ENCODE measurements around the gene CDC6. TPM values are rescaled to one million over a fixed set of nuclear protein-coding genes. Genes with fewer than 3 reads are reported as not detected.

CDC6 gene
- total RNA-seq, 3 donors from 2014 or later = 67.3 to 94.0 (median 83.6) TPM

DNA sequence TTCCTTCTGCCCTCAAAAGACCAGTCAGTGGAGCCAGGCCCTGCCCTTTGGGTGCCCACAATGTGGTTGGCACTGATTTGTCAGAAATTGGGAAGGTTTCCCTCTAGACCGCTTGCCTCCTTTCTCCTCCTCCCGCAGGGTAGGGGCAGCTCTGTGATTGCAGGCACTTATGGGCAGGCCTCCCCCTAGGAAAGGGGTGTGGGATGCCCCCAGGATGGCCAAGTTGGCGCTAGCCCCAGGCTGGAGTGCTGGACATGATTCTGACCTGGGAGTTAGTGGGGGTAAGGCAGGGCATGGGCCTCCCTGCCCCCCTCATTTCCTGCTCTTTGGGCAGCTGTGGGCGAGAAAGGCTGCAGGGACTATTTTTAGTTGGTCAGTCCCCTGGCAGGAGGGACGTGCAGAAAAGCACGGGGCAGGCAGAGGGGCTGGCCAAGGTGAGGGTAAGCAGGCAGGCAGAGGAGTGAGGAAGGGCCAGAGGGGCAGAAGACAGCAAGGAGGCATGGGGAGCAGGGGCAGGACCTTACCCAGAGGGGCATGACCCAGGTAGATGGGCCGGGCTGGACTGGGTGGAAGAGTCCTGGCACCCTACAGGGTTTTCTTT lies 24.6 kb downstream of the CDC6 start:
- Mint-ChIP-seq H3K27me3 (ENCODE audit: low read depth) (no peaks in the 10 kb centered on the region), H3K36me3 (ENCODE audit: insufficient read depth) (no peaks in the 10 kb centered on the region), H3K4me3 (no peak overlapping the region), H3K4me1 (ENCODE audit: low read depth) (peaks cover 57% of the 10 kb centered on the region), H3K9me3 (no peaks in the 10 kb centered on the region)
- no peak for ATAC-seq
- no peak for DNase-seq

- no peak for ATAC-seq
- H3K4me1 Mint-ChIP-seq (ENCODE audit: low read depth) = peaks cover 64% of the 10 kb centered on the region
- no peaks in the 10 kb centered on the region for H3K36me3 Mint-ChIP-seq (ENCODE audit: insufficient read depth)
- H3K4me3 Mint-ChIP-seq = no peak overlapping the region
- DNase-seq = no peak
- no peaks in the 10 kb centered on the region for H3K9me3 Mint-ChIP-seq
- H3K27me3 Mint-ChIP-seq (ENCODE audit: low read depth) = no peaks in the 10 kb centered on the region
Observed at GRCh38 chr17:40312893-40313667, 25.4 kb downstream of the CDC6 start.

DNA sequence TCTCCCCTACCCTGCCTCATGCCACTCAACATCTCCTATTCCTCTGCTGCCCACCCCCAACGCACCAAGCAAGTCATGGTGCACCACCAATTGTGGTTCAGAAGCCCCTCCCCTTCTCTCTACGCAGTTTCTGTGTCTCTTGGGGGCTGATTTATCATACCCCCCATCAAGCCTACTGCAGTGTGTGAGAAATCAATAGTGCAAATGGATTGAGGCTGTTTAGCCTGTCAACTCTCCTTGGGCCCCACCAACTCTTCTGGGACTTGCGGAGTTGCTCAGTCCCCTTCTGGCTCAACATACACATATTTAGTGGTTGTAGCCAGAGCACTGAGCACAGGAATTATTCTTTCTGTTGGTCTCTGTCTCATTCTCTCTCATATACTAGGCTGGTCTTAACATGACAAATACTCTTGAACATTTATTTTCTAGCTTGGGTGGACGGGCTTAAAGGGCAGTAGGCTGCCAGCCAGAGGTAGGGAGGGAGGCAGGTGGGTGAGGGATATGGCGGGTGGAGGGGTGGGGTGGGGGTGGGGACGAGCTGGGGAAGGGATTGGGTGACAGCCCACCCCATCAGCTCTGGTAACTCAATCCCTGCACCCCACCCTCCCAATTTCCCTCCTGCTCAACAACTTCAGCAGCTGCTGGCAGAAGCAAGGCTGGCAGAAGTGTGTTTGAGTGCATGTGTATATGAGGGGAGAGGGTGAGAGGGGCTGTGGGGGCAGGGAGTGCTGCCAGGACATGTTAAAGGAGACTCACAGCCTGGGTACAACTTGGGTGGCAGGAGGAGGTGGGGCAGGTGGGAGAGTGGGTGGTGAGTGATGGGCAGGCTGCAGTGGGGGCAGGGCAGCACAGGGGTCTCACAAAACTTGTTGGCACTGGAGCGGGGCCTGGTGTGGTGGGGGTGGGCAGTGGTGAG lies 26.2 kb downstream of the CDC6 start:
- H3K4me1 Mint-ChIP-seq (ENCODE audit: low read depth) = peaks cover 64% of the 10 kb centered on the region
- no peaks in the 10 kb centered on the region for H3K36me3 Mint-ChIP-seq (ENCODE audit: insufficient read depth)
- no peak overlapping the region for H3K4me3 Mint-ChIP-seq
- H3K9me3 Mint-ChIP-seq = no peaks in the 10 kb centered on the region
- H3K27me3 Mint-ChIP-seq (ENCODE audit: low read depth) = no peaks in the 10 kb centered on the region
- ATAC-seq = no peak
- no peak for DNase-seq

DNA sequence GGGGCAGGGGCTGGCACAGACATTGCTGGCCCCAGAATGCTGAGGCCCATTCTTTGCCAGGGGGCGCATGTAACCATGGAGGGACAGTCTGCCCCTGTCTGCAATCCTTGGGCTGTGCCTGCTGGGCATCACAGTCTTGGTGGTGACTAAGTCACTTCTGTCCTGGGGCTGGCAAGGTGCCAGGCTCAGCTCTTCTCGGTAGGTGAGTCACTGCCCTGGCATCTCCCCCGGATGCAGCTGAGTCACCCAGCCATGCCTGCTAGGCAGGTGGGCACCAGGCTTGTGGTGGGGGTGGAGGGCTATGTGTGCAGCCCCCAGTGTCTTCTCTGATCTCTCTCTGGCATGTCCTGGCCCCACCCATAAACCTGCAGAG lies 26.9 kb downstream of the CDC6 start:
- DNase-seq (peak; percentile 91), ATAC-seq (peak; percentile 39 to 41)
- H3K4me1 Mint-ChIP-seq (ENCODE audit: low read depth) = peaks cover 64% of the 10 kb centered on the region
- H3K4me3 Mint-ChIP-seq = no peak overlapping the region
- no peaks in the 10 kb centered on the region for H3K36me3 Mint-ChIP-seq (ENCODE audit: insufficient read depth)
- no peaks in the 10 kb centered on the region for H3K9me3 Mint-ChIP-seq
- no peaks in the 10 kb centered on the region for H3K27me3 Mint-ChIP-seq (ENCODE audit: low read depth)

DNA sequence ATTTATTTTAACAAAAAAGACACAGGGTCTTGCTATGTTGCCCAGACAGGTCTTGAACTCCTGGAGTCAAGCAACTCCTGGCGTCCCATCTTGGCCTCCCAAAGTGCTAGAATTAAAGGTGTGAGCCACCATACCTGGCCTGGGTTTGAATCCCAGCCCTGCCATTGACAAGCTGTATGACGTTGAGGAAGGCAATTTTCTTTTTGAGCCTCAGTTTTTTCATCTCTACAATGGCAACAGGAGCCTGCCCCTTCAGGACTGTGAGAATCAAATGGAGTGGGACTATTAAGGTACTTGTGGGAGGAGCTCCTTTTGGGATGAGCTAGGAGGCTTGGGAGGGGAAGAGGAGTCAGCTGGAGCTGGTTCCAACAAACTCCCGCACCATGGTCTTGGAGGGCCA lies 27.5 kb downstream of the CDC6 start:
- Mint-ChIP-seq H3K4me1 (ENCODE audit: low read depth) (peaks cover 68% of the 10 kb centered on the region), H3K4me3 (no peak overlapping the region), H3K27me3 (ENCODE audit: low read depth) (no peaks in the 10 kb centered on the region), H3K36me3 (ENCODE audit: insufficient read depth) (no peaks in the 10 kb centered on the region), H3K9me3 (no peaks in the 10 kb centered on the region)
- DNase-seq = no peak
- ATAC-seq = no peak

- DNase-seq = no peak
- no peaks in the 10 kb centered on the region for H3K27me3 Mint-ChIP-seq (ENCODE audit: low read depth)
- H3K36me3 Mint-ChIP-seq (ENCODE audit: insufficient read depth) = no peaks in the 10 kb centered on the region
- peaks cover 69% of the 10 kb centered on the region for H3K4me1 Mint-ChIP-seq (ENCODE audit: low read depth)
- H3K9me3 Mint-ChIP-seq = no peaks in the 10 kb centered on the region
- no peak for ATAC-seq
- H3K4me3 Mint-ChIP-seq = peak overlapping the region; percentile 8
Observed at GRCh38 chr17:40315678-40316570, 28.2 kb downstream of the CDC6 start.

- ATAC-seq (no peak), DNase-seq (no peak)
- H3K9me3 Mint-ChIP-seq = no peaks in the 10 kb centered on the region
- no peaks in the 10 kb centered on the region for H3K36me3 Mint-ChIP-seq (ENCODE audit: insufficient read depth)
- peaks cover 69% of the 10 kb centered on the region for H3K4me1 Mint-ChIP-seq (ENCODE audit: low read depth)
- H3K4me3 Mint-ChIP-seq = no peak overlapping the region
- H3K27me3 Mint-ChIP-seq (ENCODE audit: low read depth) = no peaks in the 10 kb centered on the region
Observed at GRCh38 chr17:40316571-40317344, 29.1 kb downstream of the CDC6 start.

DNA sequence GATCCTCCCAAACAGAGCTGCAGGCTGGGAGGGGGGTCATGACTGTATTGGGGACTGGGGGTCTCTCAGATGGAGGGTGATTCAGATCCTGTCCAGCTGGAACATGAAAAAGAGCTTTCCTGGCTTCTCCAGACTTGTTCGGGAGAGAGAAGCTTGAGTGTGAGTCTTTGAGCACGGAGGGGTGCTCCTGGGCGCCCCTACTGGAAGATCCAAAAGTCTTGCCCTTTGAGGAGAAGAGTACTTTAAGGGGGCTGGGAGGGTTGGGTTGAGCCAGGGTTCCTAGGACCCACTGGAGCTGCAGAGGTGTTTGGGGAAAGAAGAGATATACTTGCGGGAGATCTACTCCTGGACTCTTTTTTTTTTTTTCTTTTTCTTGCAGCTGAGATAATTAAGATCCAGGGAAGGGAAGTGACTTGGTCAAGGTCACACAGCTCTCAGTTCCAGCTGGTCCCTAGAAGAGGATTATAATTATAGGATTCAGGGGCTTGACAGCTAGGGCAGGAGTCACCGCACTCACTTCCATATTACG lies 29.7 kb downstream of the CDC6 start:
- no peaks in the 10 kb centered on the region for H3K9me3 Mint-ChIP-seq

GRCh38 chr17:40317880-40318829 lies 30.5 kb downstream of the CDC6 start:
- peak; percentile 73 to 76 for ATAC-seq
- no peaks in the 10 kb centered on the region for H3K36me3 Mint-ChIP-seq (ENCODE audit: insufficient read depth)

More for the DNA sequence above, 29.7 kb downstream of the CDC6 start:
- Mint-ChIP-seq H3K27me3 (ENCODE audit: low read depth) (no peaks in the 10 kb centered on the region), H3K36me3 (ENCODE audit: insufficient read depth) (no peaks in the 10 kb centered on the region), H3K4me3 (peak overlapping the region; percentile 98), H3K4me1 (ENCODE audit: low read depth) (peaks cover 68% of the 10 kb centered on the region)
- peak; percentile 36 for DNase-seq
- no peak for ATAC-seq

GRCh38 chr17:40318830-40319391 lies 31.2 kb downstream of the CDC6 start:
- no peaks in the 10 kb centered on the region for H3K36me3 Mint-ChIP-seq (ENCODE audit: insufficient read depth)
- ATAC-seq = no peak
- no peak for DNase-seq
- H3K4me3 Mint-ChIP-seq = peak overlapping the region; percentile 98
- no peaks in the 10 kb centered on the region for H3K27me3 Mint-ChIP-seq (ENCODE audit: low read depth)
- H3K9me3 Mint-ChIP-seq = no peaks in the 10 kb centered on the region
- peaks cover 73% of the 10 kb centered on the region for H3K4me1 Mint-ChIP-seq (ENCODE audit: low read depth)

More at GRCh38 chr17:40317880-40318829, 30.5 kb downstream of the CDC6 start:
- Mint-ChIP-seq H3K27me3 (ENCODE audit: low read depth) (no peaks in the 10 kb centered on the region), H3K4me3 (peak overlapping the region; percentile 98), H3K4me1 (ENCODE audit: low read depth) (peaks cover 72% of the 10 kb centered on the region), H3K9me3 (no peaks in the 10 kb centered on the region)
- peak; percentile 86 for DNase-seq

DNA sequence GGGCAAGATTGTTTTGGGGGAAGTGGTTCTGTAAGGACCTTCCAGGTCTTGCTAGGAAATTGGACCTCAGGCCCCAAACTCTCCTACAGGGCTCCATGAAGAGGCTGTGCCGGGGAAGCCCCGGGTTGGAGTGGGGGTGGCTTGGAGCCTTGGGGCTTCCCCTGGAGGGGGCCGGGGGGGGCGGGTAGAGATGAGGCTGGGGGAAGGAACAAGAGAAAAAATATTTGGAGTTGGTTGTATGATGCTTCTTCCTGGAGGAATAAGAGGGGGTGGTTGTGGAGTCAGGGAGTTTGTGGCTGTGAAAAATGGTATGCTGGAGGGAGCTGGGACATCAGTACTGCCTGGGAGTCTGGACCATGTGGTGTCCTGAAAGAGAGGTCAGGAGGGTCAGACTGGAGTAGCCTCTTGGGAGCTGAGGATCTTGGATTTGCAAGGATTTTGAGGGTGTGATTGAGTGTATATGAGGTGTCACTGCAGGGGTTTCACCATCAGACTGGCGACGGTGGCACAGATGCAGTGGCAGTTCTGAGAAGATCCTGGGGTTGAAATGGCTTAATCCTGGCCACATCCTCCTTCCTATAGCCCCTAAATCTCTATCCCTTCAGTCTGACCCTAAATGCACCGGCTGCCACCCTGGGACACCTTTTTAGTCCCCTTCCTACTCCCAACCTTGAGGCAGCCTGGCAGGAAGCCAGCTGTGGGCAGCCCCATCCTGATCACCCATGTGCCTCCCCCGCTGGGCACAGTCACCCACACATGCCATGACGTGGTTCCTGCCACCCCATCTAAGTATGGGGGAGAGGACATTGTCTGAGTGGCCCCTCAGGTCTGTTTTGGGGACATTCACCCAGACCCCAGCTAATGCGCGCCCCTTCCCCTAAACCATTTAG lies 32.2 kb downstream of the CDC6 start:
- no peaks in the 10 kb centered on the region for H3K27me3 Mint-ChIP-seq (ENCODE audit: low read depth)
- H3K9me3 Mint-ChIP-seq = no peaks in the 10 kb centered on the region
- ATAC-seq (no peak), DNase-seq (peak; percentile 79)
- peaks cover 73% of the 10 kb centered on the region for H3K4me1 Mint-ChIP-seq (ENCODE audit: low read depth)
- no peaks in the 10 kb centered on the region for H3K36me3 Mint-ChIP-seq (ENCODE audit: insufficient read depth)
- peak overlapping the region; percentile 98 for H3K4me3 Mint-ChIP-seq

All from activated T-cell treated with anti-CD3 and anti-CD28 coated beads, Interleukin-2, amount 50 U/mL, for 4 hours (primary cell).